HG03196 (cell line): Measurements from ENCODE around the gene BEGAIN.

Experiments
- ATAC-seq: cut with Tn5 transposase; IDR thresholded peaks from one replicate; pipeline ENCODE4 v1.9.1; 2021; ENCODE audit not compliant: unreplicated experiment

The BEGAIN gene

DNA sequence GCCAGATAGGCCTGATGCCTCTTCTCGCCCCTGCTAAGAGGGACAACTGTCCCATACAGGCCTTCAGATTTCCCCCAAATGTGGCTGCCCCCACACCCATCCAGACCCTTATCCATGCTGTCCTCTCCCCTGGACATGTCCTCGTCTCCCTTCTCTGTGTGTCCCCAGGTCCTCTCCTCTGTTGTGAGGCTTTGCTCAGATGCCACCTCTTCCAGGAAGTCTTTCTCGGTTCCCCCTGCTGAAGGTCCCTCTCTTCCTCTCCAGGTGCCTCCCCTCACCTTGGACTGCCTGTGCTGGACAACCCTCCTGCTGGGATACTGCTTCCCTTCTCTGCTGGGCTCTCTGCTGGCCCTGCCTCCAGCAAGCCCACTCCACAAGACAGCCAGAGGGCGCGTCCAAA is 33.7 kb downstream of the BEGAIN start:
- no peak for ATAC-seq

DNA sequence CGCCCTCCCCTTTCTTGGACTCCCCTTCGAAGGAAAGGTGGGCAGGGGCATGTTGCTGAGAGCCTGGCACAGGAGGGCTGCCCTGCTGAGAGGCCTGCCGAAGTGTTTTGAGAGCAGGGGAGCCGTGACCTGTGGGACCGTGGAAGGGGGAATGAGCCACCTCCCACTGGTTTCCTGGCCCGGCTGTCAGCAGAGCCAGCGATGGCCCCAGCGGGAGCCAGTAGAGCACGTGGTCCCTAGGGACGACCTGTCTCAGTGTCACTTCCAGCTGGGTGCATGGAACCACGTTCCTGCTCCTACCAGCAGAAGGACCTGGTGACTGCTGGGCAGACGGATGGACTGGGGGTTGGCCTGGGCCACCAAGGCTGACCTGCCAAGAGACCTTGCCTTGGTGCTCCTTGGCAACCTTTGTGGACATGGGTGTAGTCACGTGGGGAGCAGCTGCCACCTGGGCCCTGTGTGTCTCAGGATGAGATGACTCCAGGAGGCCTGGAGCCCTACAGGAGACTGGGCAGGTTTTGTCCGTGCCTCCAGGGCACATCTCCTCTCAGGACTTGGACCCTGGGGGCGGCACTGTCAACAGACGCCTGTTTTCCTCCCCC is 34.6 kb downstream of the BEGAIN start:
- ATAC-seq, result no peak

DNA sequence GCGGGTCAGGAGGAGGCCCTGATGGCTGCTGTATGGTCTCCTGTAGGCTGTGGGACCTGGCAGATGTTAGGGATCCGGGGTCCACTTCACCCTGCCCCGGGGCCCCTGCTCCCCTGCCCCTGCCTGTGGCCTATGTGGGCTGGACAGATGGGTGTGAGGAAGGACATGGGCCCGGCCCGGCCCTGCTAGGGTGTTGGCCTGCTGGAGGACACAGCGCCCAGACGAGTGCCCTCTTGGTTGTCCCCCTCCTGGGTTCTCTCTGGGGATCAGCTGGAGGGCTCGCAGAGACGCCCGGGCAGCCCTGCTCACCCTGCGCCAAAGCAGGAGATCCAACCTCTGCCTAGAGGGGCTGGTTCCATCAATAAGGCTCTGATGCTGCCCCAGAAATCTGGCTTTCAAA is 36.2 kb downstream of the BEGAIN start:
- no peak for ATAC-seq

DNA sequence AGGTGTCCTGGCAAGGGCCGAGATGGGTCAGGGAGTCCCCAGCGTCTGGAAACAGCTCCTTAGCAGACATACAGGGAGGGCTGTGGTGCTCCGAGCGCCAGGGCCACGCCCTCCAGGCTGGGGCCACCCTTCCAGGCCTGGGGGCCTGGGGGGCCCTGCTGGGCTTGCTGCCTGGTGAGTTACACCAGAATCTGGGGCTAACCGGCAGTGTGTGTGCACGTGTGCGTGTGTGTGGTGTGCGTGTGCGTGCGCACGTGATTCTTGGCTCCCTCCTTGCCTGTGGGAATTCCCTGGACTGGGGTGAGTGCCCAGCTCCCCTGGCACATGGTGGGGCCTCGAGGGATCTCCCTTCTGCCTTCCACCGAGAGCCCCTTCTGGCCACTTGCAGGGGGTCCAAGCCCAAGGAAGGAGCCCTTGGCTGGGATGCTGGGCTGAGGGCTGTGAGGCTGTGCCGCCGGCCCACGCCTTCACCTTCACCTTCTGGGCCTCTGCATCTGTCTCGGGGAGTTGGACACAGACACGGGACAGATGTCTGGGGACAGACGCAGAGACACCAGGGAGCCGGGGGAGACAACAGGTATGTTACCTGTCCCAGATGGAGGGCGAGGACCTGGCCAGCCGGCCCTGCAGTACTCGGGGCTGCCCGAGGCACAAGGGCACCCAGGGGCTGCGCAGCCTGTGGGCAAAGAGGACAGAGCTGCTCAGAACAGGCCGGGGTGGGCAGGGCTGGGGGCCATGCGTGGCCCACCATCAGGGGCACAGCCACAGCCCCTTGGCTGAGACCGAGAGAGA is 37.2 kb downstream of the BEGAIN start:
- no peak for ATAC-seq

DNA sequence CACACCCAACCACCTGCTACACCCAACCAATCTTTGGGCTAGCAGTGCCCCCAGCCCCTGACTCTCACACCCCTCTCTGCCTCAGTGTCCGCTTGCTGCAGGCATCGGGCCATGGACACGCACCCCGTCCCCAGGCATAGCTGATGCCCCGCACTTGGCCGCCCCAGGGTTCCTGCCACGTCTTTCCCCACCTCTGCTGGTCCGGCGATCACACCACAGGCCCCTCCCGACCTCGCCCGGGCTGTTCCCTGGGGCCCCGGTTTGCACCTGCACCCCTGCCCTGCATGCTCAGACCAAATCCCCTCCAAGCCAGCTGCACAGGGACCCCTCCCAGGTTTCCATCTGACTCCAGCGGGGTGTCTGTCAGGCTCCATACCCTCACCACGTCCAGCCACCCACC is 38.3 kb downstream of the BEGAIN start:
- ATAC-seq, result no peak

DNA sequence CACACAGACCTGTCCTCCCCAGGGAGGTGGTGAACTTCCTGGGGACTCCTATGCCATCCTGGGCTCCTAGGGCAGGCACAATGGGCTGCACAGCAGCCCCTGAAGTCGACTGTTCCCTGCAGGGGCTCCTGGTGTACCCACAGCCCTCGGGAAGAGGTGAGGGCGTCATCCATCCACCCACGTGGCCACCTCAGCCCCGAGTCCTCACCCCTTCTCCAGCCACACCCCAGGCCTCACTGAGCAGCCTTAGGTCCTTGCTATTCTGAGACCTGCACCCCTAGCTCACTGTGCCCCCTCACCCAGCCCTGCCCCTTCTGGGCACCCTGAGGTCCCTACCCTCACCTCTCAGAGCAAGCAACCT is 38.9 kb downstream of the BEGAIN start:
- no peak for ATAC-seq

DNA sequence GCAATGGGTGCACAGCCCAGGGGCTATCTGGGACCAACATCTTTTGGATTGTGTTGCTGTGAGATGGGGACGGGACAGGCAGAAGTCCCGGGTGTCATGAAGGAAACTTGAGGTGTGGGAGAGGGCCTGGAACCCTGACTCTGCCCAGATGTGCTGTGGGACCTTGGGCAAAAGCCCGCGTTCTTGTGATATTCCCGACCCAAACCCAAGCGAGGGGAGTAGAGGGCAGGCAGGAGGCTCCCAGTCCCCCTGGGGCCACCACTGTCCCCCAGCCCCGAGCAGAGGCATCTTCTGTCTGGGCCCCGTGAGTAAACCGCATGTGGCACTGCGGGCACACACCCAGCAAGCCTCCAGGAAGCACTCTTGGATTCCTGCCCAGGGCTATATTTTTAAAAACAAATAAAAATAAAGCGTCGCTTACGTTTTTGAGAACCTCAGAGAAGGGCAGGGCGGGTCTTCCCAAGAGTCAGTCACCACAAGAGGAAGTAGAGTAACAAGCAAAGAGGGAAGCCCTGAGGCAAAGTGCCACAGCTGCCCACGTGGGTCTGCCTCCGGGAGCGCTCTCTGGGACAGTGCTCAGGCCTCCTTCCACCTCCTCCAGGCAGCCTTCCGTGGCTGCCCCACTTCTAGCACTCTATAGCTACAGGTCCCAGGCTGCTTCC is 39.5 kb downstream of the BEGAIN start:
- no peak for ATAC-seq

DNA sequence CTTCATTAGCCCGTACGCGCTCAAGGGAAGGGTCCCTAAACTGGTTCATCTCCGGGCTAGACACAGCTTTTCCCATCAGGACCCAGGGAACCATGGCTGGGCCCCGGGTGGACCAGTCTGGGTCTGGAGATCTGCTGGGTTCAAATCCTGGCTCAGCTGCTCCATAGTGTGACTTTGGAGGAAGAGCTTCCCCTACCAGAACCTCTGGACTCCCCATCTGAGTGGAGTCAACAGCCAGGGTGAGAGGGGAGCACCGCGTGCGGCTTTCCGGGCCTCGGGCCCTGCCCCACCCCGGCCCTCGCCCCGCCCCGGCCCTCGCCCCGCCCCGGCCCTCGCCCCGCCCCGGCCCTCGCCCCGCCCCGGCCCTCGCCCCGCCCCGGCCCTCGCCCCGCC is 41.2 kb downstream of the BEGAIN start:
- ATAC-seq, result no peak

DNA sequence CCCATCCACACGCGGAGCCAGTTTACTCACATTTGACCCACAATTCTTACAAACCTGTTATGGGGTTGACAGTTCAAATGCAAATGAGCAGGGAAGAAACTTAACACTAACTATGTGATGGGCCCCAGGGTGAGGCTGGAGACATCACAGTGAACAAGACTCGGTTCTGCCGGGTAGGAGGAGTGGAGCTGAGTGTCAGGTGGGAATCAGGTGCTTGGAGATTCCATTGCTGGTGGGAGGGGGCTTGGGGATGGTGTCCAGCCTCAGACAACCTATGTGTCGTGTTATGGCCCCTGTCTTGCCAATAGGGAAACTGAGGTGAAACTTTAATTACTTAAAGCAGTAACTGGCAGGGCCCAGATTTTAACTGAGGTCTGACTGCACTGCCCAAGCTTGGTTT is 41.9 kb downstream of the BEGAIN start:
- no peak for ATAC-seq

DNA sequence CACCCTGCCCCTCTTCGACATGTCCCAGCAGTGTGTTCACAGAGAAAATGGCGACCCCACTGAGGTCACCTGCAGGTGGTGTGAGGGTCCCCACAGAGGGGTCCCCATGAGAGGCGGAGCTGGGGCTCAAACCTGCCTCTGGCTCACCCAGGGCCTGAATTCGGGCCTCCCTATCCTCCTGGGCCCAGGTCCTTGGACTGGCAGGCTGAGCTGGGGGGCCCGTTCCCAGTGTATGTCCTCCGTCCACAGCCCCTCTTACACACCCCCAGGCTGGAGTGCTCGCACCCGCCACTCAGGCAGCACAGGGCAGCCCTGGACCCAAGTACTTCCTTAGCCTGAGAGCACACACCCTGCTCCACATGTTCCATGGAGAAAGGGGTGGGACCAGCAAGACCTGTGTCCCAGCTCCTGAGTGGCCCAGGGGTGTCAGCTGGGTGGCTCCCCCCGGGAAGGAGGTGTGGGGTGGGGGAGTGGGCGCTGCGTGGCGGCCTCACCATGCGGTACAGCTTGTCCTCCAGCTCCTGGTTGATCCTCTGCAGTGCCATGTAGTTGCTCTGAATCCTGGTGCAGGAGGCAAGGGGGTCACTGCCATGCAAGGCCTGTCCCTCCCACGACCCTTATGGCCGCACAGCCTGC is 42.6 kb downstream of the BEGAIN start:
- no peak for ATAC-seq

DNA sequence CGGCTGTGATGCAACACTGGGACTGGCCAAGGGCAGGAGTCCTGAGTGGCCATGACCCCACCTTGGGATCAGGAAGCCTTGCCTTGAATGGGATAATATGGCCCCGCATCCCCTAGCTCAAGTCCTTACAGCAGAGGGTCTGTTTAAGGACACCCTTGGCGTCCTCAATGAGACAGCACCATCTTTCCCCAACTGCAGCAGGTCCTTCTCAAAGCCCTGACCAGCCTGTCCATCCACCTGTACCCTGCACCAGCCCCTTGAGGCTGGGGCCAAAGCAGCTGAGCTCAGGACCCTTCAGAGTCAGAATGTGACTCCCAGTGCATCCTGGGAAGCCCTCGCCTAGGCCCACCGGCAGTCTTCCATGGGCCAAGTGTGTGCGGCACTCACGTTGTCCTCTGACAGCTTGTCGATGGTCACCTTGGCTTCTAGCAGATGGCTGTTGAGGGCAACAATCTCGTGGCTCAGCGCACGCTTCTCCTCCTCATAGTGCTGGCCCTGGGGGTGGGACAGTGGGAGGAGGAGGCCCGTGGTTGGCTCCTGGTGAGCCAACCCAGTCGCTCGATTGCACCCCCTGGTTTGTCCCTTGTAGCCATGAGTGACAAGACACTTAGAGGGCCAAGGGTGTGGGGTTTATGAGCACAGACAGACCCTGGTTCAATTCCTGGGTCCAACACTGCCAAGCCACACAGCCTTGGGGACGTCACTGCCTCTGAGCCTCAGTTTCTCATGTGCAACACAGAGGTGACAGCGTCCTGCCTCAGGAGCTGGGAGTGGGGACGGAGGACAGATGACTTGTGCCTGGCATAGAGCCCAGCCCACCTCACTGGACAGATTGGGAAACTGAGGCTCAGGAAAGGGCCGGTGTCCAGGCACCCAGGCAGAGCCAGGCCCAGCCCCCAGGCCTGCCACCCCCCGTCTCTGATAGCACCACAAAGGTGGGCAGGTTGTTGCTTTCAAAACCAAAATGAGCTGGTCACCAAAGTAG is 43.5 kb downstream of the BEGAIN start:
- no peak for ATAC-seq

DNA sequence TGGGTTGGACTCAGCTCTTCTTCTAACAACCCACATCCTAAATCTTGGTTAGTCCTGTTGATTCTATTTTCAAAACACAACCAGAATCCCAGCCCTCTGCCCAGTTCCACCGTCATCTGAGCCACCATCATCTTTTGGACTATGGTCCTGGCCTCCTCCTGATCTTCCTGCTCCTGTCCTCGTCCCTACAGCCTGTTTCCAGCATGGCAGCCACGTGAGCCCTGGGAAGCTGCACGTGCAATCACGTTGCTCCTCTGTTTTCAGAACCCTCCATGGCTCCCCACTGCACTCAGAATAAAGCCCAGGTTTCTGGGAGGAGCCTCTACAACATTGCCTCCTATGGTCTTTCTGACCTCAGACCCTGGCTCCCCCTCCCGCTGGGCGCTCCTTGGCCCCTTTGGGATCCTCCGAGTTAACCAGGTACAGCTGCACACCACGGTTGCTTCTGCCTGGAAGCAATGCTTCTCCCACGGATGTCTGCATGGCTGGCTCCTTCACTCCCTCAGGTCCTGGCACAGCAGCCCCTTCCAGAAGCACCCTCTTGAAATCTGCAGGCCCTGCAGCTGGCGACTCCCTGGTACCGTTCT is 44.5 kb downstream of the BEGAIN start:
- no peak for ATAC-seq

DNA sequence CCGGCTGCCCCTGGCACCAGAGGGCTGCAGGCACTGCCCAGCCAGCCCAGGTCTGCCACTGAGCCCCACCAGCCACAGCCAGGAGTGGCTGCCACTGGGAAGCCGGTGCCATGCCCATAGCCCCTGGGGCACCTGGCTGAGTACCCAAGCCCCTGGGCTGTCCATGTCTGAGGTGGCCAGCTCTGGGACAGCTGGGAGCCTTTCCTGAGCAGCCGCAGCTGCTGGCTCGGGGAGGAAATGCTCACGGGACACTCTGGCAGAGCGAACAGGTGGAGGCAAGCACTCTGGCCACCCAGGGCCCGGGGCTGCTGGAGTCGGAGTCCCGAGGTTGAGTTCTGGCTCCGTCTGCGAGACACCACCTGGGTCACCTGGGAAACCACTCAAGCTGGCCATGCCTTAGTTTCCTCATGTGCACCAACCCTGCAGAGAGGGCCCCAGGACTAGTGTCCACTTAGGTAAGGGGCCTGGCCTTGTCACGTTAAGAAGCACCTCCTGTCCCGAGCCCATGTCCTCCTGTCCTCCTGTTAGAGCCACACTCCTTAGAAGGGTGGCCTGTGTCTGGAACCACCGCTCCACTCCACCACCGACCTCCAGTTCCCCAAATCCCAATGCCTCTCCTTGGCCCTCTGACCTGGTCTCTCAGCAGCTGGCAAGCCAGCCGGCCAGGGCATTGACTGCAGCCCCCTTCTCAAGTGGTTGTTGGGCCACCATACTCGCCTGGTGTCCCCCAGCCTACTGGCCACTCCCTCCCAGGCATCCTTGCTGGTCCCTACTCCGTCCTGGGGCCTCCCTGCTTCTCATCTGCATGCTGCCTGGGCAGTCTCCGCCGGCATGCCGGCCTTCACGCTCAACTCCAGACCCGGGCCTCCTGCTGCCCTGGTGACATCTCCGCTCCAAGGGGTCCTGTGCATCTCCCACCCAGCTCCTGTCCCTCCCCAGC is 45.3 kb downstream of the BEGAIN start:
- no peak for ATAC-seq

DNA sequence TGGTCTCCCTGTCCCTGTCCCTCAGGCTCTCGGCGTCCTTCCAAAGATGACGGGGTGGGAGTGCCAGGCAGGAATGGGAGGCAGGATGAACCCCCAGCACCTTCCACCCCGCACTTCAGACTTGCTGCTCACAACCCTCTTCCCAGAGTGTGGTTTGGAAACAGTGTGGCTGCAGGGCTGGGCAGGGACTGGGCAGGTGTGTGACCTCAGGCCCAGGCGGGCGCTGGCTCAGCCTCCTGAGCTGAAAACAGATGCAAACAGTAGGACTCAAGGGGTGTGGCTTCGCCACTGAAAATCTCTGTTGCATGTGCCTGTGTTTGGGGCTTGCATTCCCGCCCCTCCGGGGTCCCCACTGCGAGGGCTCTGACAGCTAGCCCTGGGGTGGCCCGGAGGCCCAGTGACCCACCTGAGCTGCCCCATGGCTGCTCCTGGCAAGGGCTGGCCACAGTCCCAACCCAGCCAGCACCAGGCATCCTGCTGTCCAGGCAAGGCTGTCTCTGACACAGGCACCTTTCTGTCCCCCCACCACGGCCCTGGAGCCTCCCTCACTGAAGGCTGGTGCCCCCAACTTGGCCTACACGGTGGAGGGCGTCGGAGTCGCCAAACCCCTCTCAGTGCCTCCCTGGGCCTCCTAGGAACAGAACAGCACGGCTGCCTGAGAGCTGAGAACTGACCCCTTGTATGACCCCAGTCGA is 46.1 kb downstream of the BEGAIN start:
- no peak for ATAC-seq

DNA sequence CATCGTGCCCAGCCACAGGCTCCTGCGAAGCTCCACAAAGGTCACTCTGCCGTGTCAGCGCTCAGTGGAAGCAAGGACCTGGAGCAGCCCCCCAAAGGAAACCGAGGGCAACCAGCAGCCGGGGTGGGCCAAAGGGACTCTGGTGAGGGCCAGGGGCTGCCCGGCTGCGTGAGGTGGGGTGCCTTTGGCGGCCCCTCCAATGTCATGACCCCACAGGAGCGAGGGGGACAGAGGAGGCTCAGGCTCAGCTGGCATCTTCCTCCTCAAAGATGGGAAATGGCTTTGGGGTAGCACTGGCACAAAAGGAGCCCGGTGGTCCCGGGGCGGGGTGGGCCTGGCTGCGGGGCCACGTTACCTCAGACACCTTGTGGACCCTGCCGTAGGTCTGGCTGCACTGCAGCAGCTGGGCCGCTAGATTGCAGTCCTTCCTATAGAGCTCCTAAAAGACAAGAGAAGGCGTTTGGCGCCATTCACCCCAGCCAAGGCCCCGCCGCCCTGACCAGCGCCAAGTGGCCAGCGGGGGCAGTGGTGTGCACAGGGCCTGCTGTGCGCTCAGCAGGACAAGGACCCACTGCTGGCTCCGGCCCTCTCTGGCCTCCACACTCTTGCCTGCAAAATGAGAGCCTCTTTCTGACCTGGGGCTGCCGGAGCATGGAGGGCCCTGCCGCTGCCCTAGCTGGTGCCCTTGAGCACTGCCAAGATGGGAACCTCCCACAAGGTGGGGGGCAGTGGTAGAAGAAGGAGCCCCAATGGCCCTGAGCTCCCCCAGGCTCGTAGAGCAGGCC is 46.9 kb downstream of the BEGAIN start:
- no peak for ATAC-seq

DNA sequence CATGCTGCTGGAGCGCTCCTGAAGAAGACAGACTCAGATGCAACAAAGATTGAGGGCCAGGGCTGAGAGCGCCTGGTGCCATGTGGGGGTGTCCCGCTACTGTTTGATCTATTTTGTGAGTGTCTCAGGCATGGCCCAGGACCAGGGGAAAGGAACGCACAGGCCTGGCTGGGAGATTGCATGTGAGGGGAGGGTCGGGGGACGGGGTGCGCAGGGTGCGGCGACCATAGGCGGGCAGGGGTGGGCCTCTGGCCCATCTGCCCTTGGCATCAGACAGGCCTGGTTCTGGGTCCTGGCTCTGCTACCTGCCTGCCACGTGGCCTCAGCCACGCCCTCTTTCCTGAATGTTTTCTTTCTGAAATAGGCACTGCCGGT is 47.5 kb downstream of the BEGAIN start:
- no peak for ATAC-seq

DNA sequence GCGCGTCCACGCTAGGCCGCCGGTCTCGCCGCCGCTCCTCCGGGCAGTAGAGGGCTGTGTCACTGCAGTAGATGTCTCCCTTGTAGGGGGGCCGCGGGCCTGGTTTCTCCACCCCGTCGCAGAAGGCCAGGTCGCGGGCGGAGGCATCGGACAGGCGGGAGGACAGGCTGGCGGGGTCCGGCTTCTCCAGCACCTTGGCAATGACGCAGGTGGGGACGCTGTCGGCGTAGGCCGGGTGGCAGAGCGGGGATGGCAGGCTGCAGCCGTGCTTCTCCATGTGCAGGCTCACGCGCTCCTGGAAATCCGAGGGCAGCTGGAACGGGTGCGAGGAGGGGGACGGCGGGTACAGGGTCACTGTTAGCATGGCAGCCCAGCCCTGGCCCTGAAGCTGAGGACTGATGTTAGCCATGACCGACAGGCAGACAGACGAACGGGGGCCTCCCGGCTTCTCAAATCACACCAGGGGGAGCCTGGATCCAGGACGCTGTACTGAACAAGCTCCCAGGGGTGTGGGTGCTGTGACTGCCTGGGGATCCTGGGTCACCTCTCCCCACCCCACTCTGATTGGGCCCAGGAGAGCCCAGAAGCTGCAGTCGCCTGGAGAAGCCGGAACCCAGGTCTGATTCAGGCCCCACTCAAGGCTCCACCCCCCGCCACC is 48.1 kb downstream of the BEGAIN start:
- ATAC-seq, result no peak
